Measurements from ENCODE around the gene APOA5. TPM values are rescaled to one million over a fixed set of nuclear protein-coding genes. Genes with fewer than 3 reads are reported as not detected.

APOA5 gene
- total and polyA plus RNA-seq, 2 of the 8 experiments (the other 6 are each of a cell fraction or from before 2014, with no cell fraction given), result 0.08 to 0.15 TPM

GRCh38 chr11:116835791-116836631 lies 44.3 kb upstream of the APOA5 start (continued):
- TF ChIP-seq POU5F1 (IDR thresholded peaks at IDR 0.05; ENCODE audit: low read depth, low read length), result no peak
- TF ChIP-seq RBBP5 (IDR thresholded peaks at IDR 0.05; ENCODE audit: borderline replicate concordance, low read depth, low read length), result 0 out of 2 replicates have a peak, but pooled peaks have one; percentile 30
- peak; percentile 91 for TF ChIP-seq CTBP2 (IDR thresholded peaks at IDR 0.05; ENCODE audit: borderline replicate concordance, insufficient read depth, insufficient read length, low read length)
- peak; percentile 44 for TF ChIP-seq TAF1 (IDR thresholded peaks at IDR 0.05; ENCODE audit: low read depth, low read length)
- TF ChIP-seq KDM5A (IDR thresholded peaks at IDR 0.05; ENCODE audit: low read length), result no peak
- peak; percentile 45; the same call in 1 of the 2 replicates for TF ChIP-seq NRF1 (IDR thresholded peaks at IDR 0.05; ENCODE audit: low read depth, low read length)
- peak; percentile 87; the same call in 1 of the 2 replicates for TF ChIP-seq MAX (IDR thresholded peaks at IDR 0.05)
- no peak for TF ChIP-seq RFX5 (IDR thresholded peaks at IDR 0.05; ENCODE audit: borderline replicate concordance, low read depth, low read length)
- TF ChIP-seq TBP (IDR thresholded peaks at IDR 0.05; ENCODE audit: low read depth, low read length), result no peak
- TF ChIP-seq SUZ12 (IDR thresholded peaks at IDR 0.05; ENCODE audit: low read length), result no peak
- TF ChIP-seq EZH2 (IDR thresholded peaks at IDR 0.05; ENCODE audit: low read depth, low read length, severe bottlenecking), result no peak
- TF ChIP-seq, protein P1, sequence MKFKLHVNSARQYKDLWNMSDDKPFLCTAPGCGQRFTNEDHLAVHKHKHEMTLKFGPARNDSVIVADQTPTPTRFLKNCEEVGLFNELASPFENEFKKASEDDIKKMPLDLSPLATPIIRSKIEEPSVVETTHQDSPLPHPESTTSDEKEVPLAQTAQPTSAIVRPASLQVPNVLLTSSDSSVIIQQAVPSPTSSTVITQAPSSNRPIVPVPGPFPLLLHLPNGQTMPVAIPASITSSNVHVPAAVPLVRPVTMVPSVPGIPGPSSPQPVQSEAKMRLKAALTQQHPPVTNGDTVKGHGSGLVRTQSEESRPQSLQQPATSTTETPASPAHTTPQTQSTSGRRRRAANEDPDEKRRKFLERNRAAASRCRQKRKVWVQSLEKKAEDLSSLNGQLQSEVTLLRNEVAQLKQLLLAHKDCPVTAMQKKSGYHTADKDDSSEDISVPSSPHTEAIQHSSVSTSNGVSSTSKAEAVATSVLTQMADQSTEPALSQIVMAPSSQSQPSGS (IDR thresholded peaks at IDR 0.05; ENCODE audit: low read length), result no peak
- no peak for TF ChIP-seq TAF7 (optimal IDR thresholded peaks at IDR 0.05; ENCODE audit: borderline replicate concordance, low read depth, low read length)
- TF ChIP-seq GTF2F1 (IDR thresholded peaks at IDR 0.05; ENCODE audit: borderline replicate concordance, low read depth, low read length), result no peak
- TF ChIP-seq HDAC2 (IDR thresholded peaks at IDR 0.05; ENCODE audit: borderline replicate concordance in 1 of 2, low read depth in 2 of 2, low read length in 2 of 2), result peak in 1 of 2 experiments; percentile 85; a peak in 1 of 4 replicates
- no peak for TF ChIP-seq CHD2 (IDR thresholded peaks at IDR 0.05; ENCODE audit: low read length)
- peak; percentile 81 for TF ChIP-seq E2F6 (IDR thresholded peaks at IDR 0.05)
- TF ChIP-seq SIN3A (conservative IDR thresholded peaks at IDR 0.05 in 1 of 2, IDR thresholded peaks at IDR 0.05 in 1 of 2; ENCODE audit: low read depth in 1 of 2, low read length in 2 of 2), result no peak; a peak in 1 of 4 replicates
- TF ChIP-seq RAD21 (IDR thresholded peaks at IDR 0.05 in 1 of 2, conservative IDR thresholded peaks at IDR 0.05 in 1 of 2; ENCODE audit: low read depth in 2 of 2, low read length in 2 of 2), result peak; percentile 65 to 72

Measured in H1 (cell line).